Hepatocyte (in vitro differentiated cells): Measurements from ENCODE around the gene PPM1F. TPM values are rescaled to one million over a fixed set of nuclear protein-coding genes. Genes with fewer than 3 reads are reported as not detected.

Source experiments
- DNase-seq: peaks from one replicate; pipeline ENCODE4 v3.0.0-alpha.2; 2016; ENCODE audit warnings: low spot score
- H2AFZ ChIP-seq: fragments of 200-600 bp; sonication (generic); 2 replicates; pipeline ENCODE4 v1.6.0; 2016; ENCODE audit warnings: antibody characterized with exemption, mild to moderate bottlenecking
- H3K27ac ChIP-seq: fragments of 200-600 bp; sonication (generic); 2 replicates; pipeline ENCODE4 v1.5.1; 2016; ENCODE audit warnings: mild to moderate bottlenecking
- H3K27me3 ChIP-seq: fragments of 200-600 bp; sonication (generic); 2 replicates; pipeline ENCODE4 v1.6.1; 2016
- H3K36me3 ChIP-seq: fragments of 200-600 bp; sonication (generic); replicated peaks from 2 replicates; pipeline ENCODE4 v1.5.1; 2016; ENCODE audit warnings: low read depth; ENCODE audit not compliant: insufficient read depth
- H3K4me1 ChIP-seq: fragments of 200-600 bp; sonication (generic); 2 replicates; pipeline ENCODE4 v1.5.1; 2016; ENCODE audit warnings: mild to moderate bottlenecking, moderate library complexity; ENCODE audit not compliant: insufficient read depth
- H3K4me2 ChIP-seq: fragments of 200-600 bp; sonication (generic); 2 replicates; pipeline ENCODE4 v1.6.0; 2016
- H3K4me3 ChIP-seq: fragments of 200-600 bp; sonication (generic); 2 replicates; pipeline ENCODE4 v1.5.1; 2016; ENCODE audit warnings: mild to moderate bottlenecking
- H3K79me2 ChIP-seq: fragments of 200-600 bp; sonication (generic); 2 replicates; pipeline ENCODE4 v1.6.0; 2017; ENCODE audit warnings: mild to moderate bottlenecking
- H3K9me2 ChIP-seq: fragments of 200-600 bp; sonication (generic); replicated peaks from 2 replicates; pipeline ENCODE4 v1.6.0; 2017; ENCODE audit warnings: mild to moderate bottlenecking; ENCODE audit not compliant: insufficient read depth
- H3K9me3 ChIP-seq: fragments of 200-600 bp; sonication (generic); 2 replicates; pipeline ENCODE4 v1.5.1; 2016; ENCODE audit warnings: low read depth, mild to moderate bottlenecking
- H4K20me1 ChIP-seq: fragments of 200-600 bp; sonication (generic); 2 replicates; pipeline ENCODE4 v1.6.0; 2016; ENCODE audit warnings: mild to moderate bottlenecking; ENCODE audit not compliant: insufficient read depth, poor library complexity, severe bottlenecking
- EZH2 ChIP-seq: fragments of 200-600 bp; sonication (generic); IDR thresholded peaks from 2 replicates; pipeline ENCODE4 v1.6.1; 2016; ENCODE audit warnings: antibody characterized with exemption, mild to moderate bottlenecking, borderline replicate concordance
- EZH2phosphoT487 ChIP-seq: fragments of 200-600 bp; sonication (generic); IDR thresholded peaks from one replicate; pipeline ENCODE4 v1.6.1; 2018; ENCODE audit warnings: antibody characterized with exemption, mild to moderate bottlenecking, low read depth, moderate library complexity; ENCODE audit not compliant: unreplicated experiment, severe bottlenecking
- WGBS: methylation state at CpG from one replicate; pipeline ENCODE4 v1.1.6; 2016; ENCODE audit warnings: low lambda C conversion rate; ENCODE audit errors: missing lambda C conversion rate; 5-methylcytosine and 5-hydroxymethylcytosine counted together
- polyA plus RNA-seq: library from polyadenylated mRNA; unstranded; fragments of >200 nt; fragmentation: Nextera tagmentation; extraction: Ambion mirVana; gene quantifications from 2 replicates; pipeline ENCODE4 v1.2.1, GENCODE V29; 2016
- total RNA-seq: library from RNA; depleted of rRNA; stranded (reverse); fragments of >200 nt; gene quantifications from 2 replicates; pipeline ENCODE4 v1.2.3, GENCODE V29; 2014
- TF ChIP-seq, protein P1 (sequence below): fragments of 200-600 bp; sonication (generic); IDR thresholded peaks from 2 replicates; pipeline ENCODE4 v1.5.1; 2016; ENCODE audit warnings: antibody characterized with exemption, mild to moderate bottlenecking; ENCODE audit not compliant: poor library complexity

PPM1F gene
- total and polyA plus RNA-seq, 2 experiments from 2014 or later, result 16.1 to 17.8 TPM

DNA sequence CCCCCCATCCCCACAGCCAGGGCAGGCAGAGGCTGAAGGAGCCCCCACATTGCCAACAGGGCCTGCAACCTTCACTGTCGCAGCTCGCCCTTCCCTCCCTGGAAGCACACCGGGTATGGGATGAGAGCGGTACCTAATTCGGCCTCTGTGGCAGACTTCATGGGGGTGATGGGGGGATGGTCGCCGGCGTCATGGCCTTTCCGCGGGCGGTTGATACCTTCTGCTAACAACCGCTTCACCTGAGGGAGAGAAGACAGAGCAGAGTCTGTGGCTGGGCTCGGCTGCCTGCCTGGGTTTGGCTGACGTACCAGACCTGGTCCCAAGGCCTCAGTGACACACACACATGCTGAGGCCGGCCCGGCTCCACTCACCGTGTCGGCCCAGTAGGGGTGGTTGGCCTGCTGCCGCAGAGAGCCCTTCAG is 11.2 kb upstream of the PPM1F start:
- no peaks in the 10 kb centered on the region for H4K20me1 ChIP-seq
- DNase-seq, result no peak
- H3K9me2 ChIP-seq, result no peaks in the 10 kb centered on the region
- H3K4me2 ChIP-seq, result no peak overlapping the region
- H3K79me2 ChIP-seq, result no peaks in the 10 kb centered on the region
- H3K9me3 ChIP-seq, result no peaks in the 10 kb centered on the region
- no peaks in the 10 kb centered on the region for H3K36me3 ChIP-seq
- 98% methylated on average over 19 of the region's 19 CpGs for WGBS
- no peak overlapping the region for H2AFZ ChIP-seq
- no peaks in the 10 kb centered on the region for H3K4me1 ChIP-seq
- no peak overlapping the region for H3K27ac ChIP-seq
- TF ChIP-seq EZH2, result no peak
- TF ChIP-seq, protein P1, sequence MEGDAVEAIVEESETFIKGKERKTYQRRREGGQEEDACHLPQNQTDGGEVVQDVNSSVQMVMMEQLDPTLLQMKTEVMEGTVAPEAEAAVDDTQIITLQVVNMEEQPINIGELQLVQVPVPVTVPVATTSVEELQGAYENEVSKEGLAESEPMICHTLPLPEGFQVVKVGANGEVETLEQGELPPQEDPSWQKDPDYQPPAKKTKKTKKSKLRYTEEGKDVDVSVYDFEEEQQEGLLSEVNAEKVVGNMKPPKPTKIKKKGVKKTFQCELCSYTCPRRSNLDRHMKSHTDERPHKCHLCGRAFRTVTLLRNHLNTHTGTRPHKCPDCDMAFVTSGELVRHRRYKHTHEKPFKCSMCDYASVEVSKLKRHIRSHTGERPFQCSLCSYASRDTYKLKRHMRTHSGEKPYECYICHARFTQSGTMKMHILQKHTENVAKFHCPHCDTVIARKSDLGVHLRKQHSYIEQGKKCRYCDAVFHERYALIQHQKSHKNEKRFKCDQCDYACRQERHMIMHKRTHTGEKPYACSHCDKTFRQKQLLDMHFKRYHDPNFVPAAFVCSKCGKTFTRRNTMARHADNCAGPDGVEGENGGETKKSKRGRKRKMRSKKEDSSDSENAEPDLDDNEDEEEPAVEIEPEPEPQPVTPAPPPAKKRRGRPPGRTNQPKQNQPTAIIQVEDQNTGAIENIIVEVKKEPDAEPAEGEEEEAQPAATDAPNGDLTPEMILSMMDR, result no peak
- no peak for TF ChIP-seq EZH2phosphoT487
- H3K27me3 ChIP-seq, result no peaks in the 10 kb centered on the region
- H3K4me3 ChIP-seq, result no peak overlapping the region

DNA sequence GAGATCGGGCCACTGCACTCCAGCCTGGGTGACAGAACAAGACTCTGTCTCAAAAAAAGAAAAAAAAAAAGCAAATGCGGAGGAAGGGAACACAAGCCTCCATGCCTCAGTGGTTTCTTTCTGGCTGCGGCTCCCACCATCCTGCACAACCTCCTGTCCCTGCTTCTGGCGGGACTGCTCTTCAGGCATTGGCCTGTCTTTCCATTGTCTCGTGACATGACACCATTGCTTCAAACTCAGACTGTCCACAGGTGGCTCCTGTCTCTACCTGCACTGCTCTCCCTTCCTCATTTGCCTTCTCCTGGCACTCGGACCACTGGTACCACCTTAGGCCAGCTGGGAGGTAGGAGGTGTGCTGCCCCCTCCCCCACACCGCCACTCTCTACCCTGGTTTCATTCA is 10.6 kb upstream of the PPM1F start:
- no peaks in the 10 kb centered on the region for H3K79me2 ChIP-seq

DNA sequence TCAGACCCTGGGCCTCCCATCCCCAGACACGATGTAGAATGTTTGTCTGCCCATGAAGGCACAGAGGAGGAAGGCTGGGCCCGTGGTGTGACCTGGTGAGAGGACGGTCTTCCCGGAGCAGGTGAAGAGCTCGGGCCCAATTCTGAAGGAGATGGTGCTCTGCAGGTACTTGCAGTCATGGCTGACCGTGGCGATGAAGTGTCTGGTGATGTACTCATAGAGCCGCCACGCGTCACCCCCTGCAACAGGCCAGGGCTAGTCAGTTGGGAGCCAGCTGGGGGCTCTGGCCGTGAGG is 10.0 kb upstream of the PPM1F start:
- no peaks in the 10 kb centered on the region for H4K20me1 ChIP-seq
- no peaks in the 10 kb centered on the region for H3K4me1 ChIP-seq
- no peak for DNase-seq
- TF ChIP-seq EZH2 (no peak), EZH2phosphoT487 (no peak)
- TF ChIP-seq, protein P1, result no peak
- no peaks in the 10 kb centered on the region for H3K9me2 ChIP-seq
- H3K27me3 ChIP-seq, result no peaks in the 10 kb centered on the region
- H3K4me3 ChIP-seq, result no peak overlapping the region
- no peaks in the 10 kb centered on the region for H3K9me3 ChIP-seq
- no peaks in the 10 kb centered on the region for H3K79me2 ChIP-seq
- H3K4me2 ChIP-seq, result no peak overlapping the region
- H2AFZ ChIP-seq, result no peak overlapping the region
- no peak overlapping the region for H3K27ac ChIP-seq
- no peaks in the 10 kb centered on the region for H3K36me3 ChIP-seq
- 95% methylated on average over 11 of the region's 11 CpGs for WGBS

More for the DNA sequence above, 10.6 kb upstream of the PPM1F start:
- no peak for DNase-seq
- no peaks in the 10 kb centered on the region for H3K9me3 ChIP-seq
- no peak for TF ChIP-seq EZH2
- no peak for TF ChIP-seq EZH2phosphoT487
- TF ChIP-seq, protein P1, result no peak
- no peak overlapping the region for H3K4me2 ChIP-seq
- H4K20me1 ChIP-seq, result no peaks in the 10 kb centered on the region
- H3K27me3 ChIP-seq, result no peaks in the 10 kb centered on the region
- no peak overlapping the region for H2AFZ ChIP-seq
- no peaks in the 10 kb centered on the region for H3K36me3 ChIP-seq
- no peak overlapping the region for H3K27ac ChIP-seq
- no peak overlapping the region for H3K4me3 ChIP-seq
- WGBS, result 99% methylated on average over 7 of the region's 7 CpGs
- H3K4me1 ChIP-seq, result no peaks in the 10 kb centered on the region
- H3K9me2 ChIP-seq, result no peaks in the 10 kb centered on the region
